Psoas muscle (tissue), 8 donors: ENCODE results near the gene CPEB3. TPM values are rescaled to one million over a fixed set of nuclear protein-coding genes. Genes with fewer than 3 reads are reported as not detected.

Source experiments
- ATAC-seq, 4 donors: fragments of 200-7000 bp; cut with Tn5 transposase; one replicate each; pipeline ENCODE4 v1.9.1; 2020; ENCODE audit warnings: moderate library complexity in 3 of 4, mild to moderate bottlenecking in 2 of 4
- DNase-seq, 2 donors: peaks; one replicate each; pipeline ENCODE4 v3.0.0-alpha.2; 2020
- H3K27ac ChIP-seq: fragments of 200-600 bp; one replicate; pipeline ENCODE4 v1.8.0; 2022
- H3K27me3 ChIP-seq, 3 donors: fragments of 200-600 bp in 1 of 3; one replicate each; pipeline versions ENCODE4 v1.6.1 to v1.8.0; 2013 to 2022; ENCODE audit warnings: low read length in 2 of 3, mild to moderate bottlenecking in 2 of 3, moderate library complexity in 1 of 3; ENCODE audit not compliant: insufficient read depth in 3 of 3
- H3K36me3 ChIP-seq, 2 donors: fragments of 200-600 bp in 1 of 2; one replicate each; pipeline versions ENCODE4 v1.6.1 to v1.8.0; 2013 to 2022; ENCODE audit warnings: low read depth in 1 of 2, mild to moderate bottlenecking in 1 of 2, moderate library complexity in 1 of 2; ENCODE audit not compliant: insufficient read depth in 1 of 2
- H3K4me1 ChIP-seq: fragments of 200-600 bp; one replicate; pipeline ENCODE4 v1.8.0; 2022
- H3K4me3 ChIP-seq: fragments of 200-600 bp; one replicate; pipeline ENCODE4 v1.8.0; 2022; ENCODE audit warnings: mild to moderate bottlenecking
- H3K9me3 ChIP-seq: fragments of 200-600 bp; one replicate; pipeline ENCODE4 v1.8.0; 2022
- CTCF ChIP-seq: fragments of 200-600 bp; IDR thresholded peaks from one replicate; pipeline ENCODE4 v1.8.0; 2022; ENCODE audit warnings: antibody characterized with exemption
- WGBS, 3 donors: extraction: QIAGEN DNeasy Blood & Tissue Kit; methylation state at CpG; one replicate each; pipeline versions ENCODE4 v1.1.6 to v1.1.7; 2013; 5-methylcytosine and 5-hydroxymethylcytosine counted together
- intact Hi-C, 2 donors: fragments of 100-400 bp; cut with DNase I; formaldehyde crosslinking; loops; one replicate each; pipeline versions ENCODE4 v1.11.0 to v1.14.2; 2022
- polyA plus RNA-seq, 3 donors: library from polyadenylated mRNA; stranded (reverse); fragments of 200-250 nt; gene quantifications; one replicate each; pipeline ENCODE4 v1.2.3, GENCODE V29; 2013
- total RNA-seq, 4 donors: library from RNA; stranded (reverse); fragmentation: NEBNext Ultra II Directional in 2 of 4; extraction: Animal tissue kit (Norgen Biotek cat#: 25700) in 2 of 4; gene quantifications; one replicate each; pipeline versions ENCODE4 v1.2.1 to v1.2.4, GENCODE V29; 2021 to 2023
- donor health status: healthy with polysubstance abuse.
- donor health status: DM: no; HTN: no; CAD: no; lungs with moderate emphysema.
- donor health status: Bipolar disorder and iron deficiency.
- donor health status: healthy.
- donor health status: DM: yes; HTN: yes; CAD: no.
- donor health status: DM: no; HTN: no; CAD: no.
- donor health status: DM: no; HTN: no; CAD: no.
- donor health status: DM: yes; HTN: yes; CAD: no.

CPEB3 gene
- total and polyA plus RNA-seq, 7 donors, result 0.44 to 16.9 (median 9.8) TPM

GRCh38 chr10:92081641-92082040 lies 209.2 kb downstream of the CPEB3 start:
- ATAC-seq (no peak), DNase-seq (no peak)
- H3K27me3 ChIP-seq, result no peaks in the 10 kb centered on the region
- peaks cover 5 to 28% of the 10 kb centered on the region in 2 donors for H3K36me3 ChIP-seq
- no peaks in the 10 kb centered on the region for H3K9me3 ChIP-seq
- no peak overlapping the region for H3K27ac ChIP-seq
- H3K4me3 ChIP-seq, result no peak overlapping the region
- intact Hi-C loops, result no loop called here
- TF ChIP-seq CTCF, result no peak
- peaks cover 19% of the 10 kb centered on the region for H3K4me1 ChIP-seq

- WGBS, 3 donors, result 88 to 96% (median 93%) methylated on average over 3 of the region's 3 CpGs
- Histone ChIP-seq H3K27ac (no peak overlapping the region), H3K4me3 (no peak overlapping the region), H3K9me3 (no peaks in the 10 kb centered on the region), H3K4me1 (peaks cover 19% of the 10 kb centered on the region), H3K27me3 (no peaks in the 10 kb centered on the region), H3K36me3 (peaks cover 5 to 28% of the 10 kb centered on the region in 2 donors)
- DNase-seq (no peak), ATAC-seq (no peak)
- intact Hi-C loops, result no loop called here
- no peak for TF ChIP-seq CTCF
Measured at GRCh38 chr10:92080244-92080643, 210.6 kb downstream of the CPEB3 start.

GRCh38 chr10:92079003-92079402 lies 211.9 kb downstream of the CPEB3 start:
- 93 to 96% (median 96%) methylated on average over 6 of the region's 6 CpGs for WGBS, 3 donors
- DNase-seq (no peak), ATAC-seq (no peak)
- Histone ChIP-seq H3K36me3 (peaks cover 5 to 35% of the 10 kb centered on the region in 2 donors), H3K9me3 (no peaks in the 10 kb centered on the region), H3K27me3 (no peaks in the 10 kb centered on the region), H3K4me1 (peaks cover 15% of the 10 kb centered on the region), H3K4me3 (no peak overlapping the region), H3K27ac (no peak overlapping the region)
- intact Hi-C loops, result no loop called here
- TF ChIP-seq CTCF, result no peak

- DNase-seq (no peak), ATAC-seq (no peak)
- intact Hi-C loops, result no loop called here
- no peak for TF ChIP-seq CTCF
- no peaks in the 10 kb centered on the region for H3K4me1 ChIP-seq
- H3K27me3 ChIP-seq, result no peaks in the 10 kb centered on the region
- H3K27ac ChIP-seq, result no peak overlapping the region
- H3K9me3 ChIP-seq, result no peaks in the 10 kb centered on the region
- H3K36me3 ChIP-seq, result peaks cover 5 to 29% of the 10 kb centered on the region in 2 donors
- no peak overlapping the region for H3K4me3 ChIP-seq
Measured at GRCh38 chr10:92076722-92077121, 214.2 kb downstream of the CPEB3 start.

GRCh38 chr10:92075829-92076228 lies 215.0 kb downstream of the CPEB3 start:
- intact Hi-C loops, result no loop called here
- H3K4me3 ChIP-seq, result no peak overlapping the region
- no peak for TF ChIP-seq CTCF
- H3K4me1 ChIP-seq, result no peaks in the 10 kb centered on the region
- no peaks in the 10 kb centered on the region for H3K9me3 ChIP-seq
- DNase-seq (no peak), ATAC-seq (no peak)
- no peak overlapping the region for H3K27ac ChIP-seq
- no peaks in the 10 kb centered on the region for H3K27me3 ChIP-seq
- peaks cover under 1 to 22% of the 10 kb centered on the region in 2 donors for H3K36me3 ChIP-seq
